ENCODE results near the gene TNFSF8. TPM values are rescaled to one million over a fixed set of nuclear protein-coding genes. Genes with fewer than 3 reads are reported as not detected.

The TNFSF8 gene
- polyA plus RNA-seq, 1 of the 3 experiments (the other 2 are of a cell fraction), result not detected

GRCh38 chr9:114856215-114856941 is 74.0 kb downstream of the TNFSF8 start:
- H3K9ac ChIP-seq, result peak overlapping the region; percentile 48
- DNase-seq, result no peak
- H4K20me1 ChIP-seq (ENCODE audit: insufficient read depth), result no peaks in the 10 kb centered on the region
- H3K9me2 ChIP-seq, result no peaks in the 10 kb centered on the region
- ChIA-PET POLR2A (no interaction called here), CTCF (interaction anchor here (1.0 to 1.8 kb wide), 3 partner anchors 51 to 175 kb away, joined by 3 to 6 read pairs (median 3); no protein-coding TSS in a partner anchor)
- WGBS (ENCODE audit: low lambda C conversion rate), result 39% methylated on average over 4 of the region's 4 CpGs
- no peak overlapping the region for H3K4me3 ChIP-seq (ENCODE audit: low read depth in 2 of 2, low read length in 1 of 2)
- H3K9me3 ChIP-seq, result no peaks in the 10 kb centered on the region
- H3K4me2 ChIP-seq, result peak overlapping the region; percentile 63
- no peaks in the 10 kb centered on the region for H3K27me3 ChIP-seq (ENCODE audit: insufficient read depth)
- peak overlapping the region; percentile 62 to 92; a peak in 3 of 4 replicates for H3K27ac ChIP-seq (ENCODE audit: low read depth in 2 of 2, low read length in 1 of 2)
- peaks cover 0 to 18% of the 10 kb centered on the region in 2 experiments; a peak in 3 of 4 replicates for H3K4me1 ChIP-seq (ENCODE audit: control insufficient read depth in 1 of 2, insufficient read depth in 2 of 2, low read depth in 1 of 2, low read length in 1 of 2)
- no peaks in the 10 kb centered on the region for H3K79me2 ChIP-seq (ENCODE audit: insufficient read depth)
- no peak overlapping the region for H2AFZ ChIP-seq (ENCODE audit: low read depth)
- no peaks in the 10 kb centered on the region for H3K36me3 ChIP-seq (replicated peaks in 1 of 2; ENCODE audit: control insufficient read depth in 1 of 2, insufficient read depth in 2 of 2, low read length in 1 of 2)
- peaks cover 15% of the 10 kb centered on the region for H3F3A ChIP-seq (replicated peaks; ENCODE audit: insufficient read depth)
- no peak for TF ChIP-seq ELF1 (IDR thresholded peaks at IDR 0.05)
- no peak for TF ChIP-seq IRF3 (IDR thresholded peaks at IDR 0.05; ENCODE audit: low read depth, low read length)
- no peak for TF ChIP-seq RFX5 (IDR thresholded peaks at IDR 0.05; ENCODE audit: low read length)
- TF ChIP-seq FOXM1 (IDR thresholded peaks at IDR 0.05; ENCODE audit: low read depth), result 0 out of 2 replicates have a peak, but pooled peaks have one; percentile 13
- TF ChIP-seq EZH2phosphoT487 (IDR thresholded peaks at IDR 0.05; ENCODE audit: borderline replicate concordance, low read depth), result no peak
- no peak for TF ChIP-seq SMC3 (IDR thresholded peaks at IDR 0.05; ENCODE audit: low read depth, low read length)
- peak; percentile 91 for TF ChIP-seq JUND (IDR thresholded peaks at IDR 0.05)
- no peak for TF ChIP-seq NRF1 (IDR thresholded peaks at IDR 0.05; ENCODE audit: low read depth, low read length)
- peak; percentile 95 for TF ChIP-seq PBX3 (IDR thresholded peaks at IDR 0.05)
- TF ChIP-seq CHD2 (IDR thresholded peaks at IDR 0.05; ENCODE audit: low read length, partially characterized antibody), result no peak
- TF ChIP-seq, protein P1, sequence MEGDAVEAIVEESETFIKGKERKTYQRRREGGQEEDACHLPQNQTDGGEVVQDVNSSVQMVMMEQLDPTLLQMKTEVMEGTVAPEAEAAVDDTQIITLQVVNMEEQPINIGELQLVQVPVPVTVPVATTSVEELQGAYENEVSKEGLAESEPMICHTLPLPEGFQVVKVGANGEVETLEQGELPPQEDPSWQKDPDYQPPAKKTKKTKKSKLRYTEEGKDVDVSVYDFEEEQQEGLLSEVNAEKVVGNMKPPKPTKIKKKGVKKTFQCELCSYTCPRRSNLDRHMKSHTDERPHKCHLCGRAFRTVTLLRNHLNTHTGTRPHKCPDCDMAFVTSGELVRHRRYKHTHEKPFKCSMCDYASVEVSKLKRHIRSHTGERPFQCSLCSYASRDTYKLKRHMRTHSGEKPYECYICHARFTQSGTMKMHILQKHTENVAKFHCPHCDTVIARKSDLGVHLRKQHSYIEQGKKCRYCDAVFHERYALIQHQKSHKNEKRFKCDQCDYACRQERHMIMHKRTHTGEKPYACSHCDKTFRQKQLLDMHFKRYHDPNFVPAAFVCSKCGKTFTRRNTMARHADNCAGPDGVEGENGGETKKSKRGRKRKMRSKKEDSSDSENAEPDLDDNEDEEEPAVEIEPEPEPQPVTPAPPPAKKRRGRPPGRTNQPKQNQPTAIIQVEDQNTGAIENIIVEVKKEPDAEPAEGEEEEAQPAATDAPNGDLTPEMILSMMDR (IDR thresholded peaks at IDR 0.05), result no peak
- peak; percentile 76; the same call in 1 of the 2 replicates for TF ChIP-seq TEAD4 (IDR thresholded peaks at IDR 0.05; ENCODE audit: borderline replicate concordance, insufficient read depth)
- TF ChIP-seq RXRA (IDR thresholded peaks at IDR 0.05; ENCODE audit: borderline replicate concordance, low read depth), result peak; percentile 38; the same call in 1 of the 2 replicates
- no peak for TF ChIP-seq MXI1 (IDR thresholded peaks at IDR 0.05; ENCODE audit: low read depth, low read length)
- TF ChIP-seq RCOR1 (IDR thresholded peaks at IDR 0.05; ENCODE audit: low read length), result no peak
- TF ChIP-seq, protein P2, sequence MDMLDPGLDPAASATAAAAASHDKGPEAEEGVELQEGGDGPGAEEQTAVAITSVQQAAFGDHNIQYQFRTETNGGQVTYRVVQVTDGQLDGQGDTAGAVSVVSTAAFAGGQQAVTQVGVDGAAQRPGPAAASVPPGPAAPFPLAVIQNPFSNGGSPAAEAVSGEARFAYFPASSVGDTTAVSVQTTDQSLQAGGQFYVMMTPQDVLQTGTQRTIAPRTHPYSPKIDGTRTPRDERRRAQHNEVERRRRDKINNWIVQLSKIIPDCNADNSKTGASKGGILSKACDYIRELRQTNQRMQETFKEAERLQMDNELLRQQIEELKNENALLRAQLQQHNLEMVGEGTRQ (IDR thresholded peaks at IDR 0.05; ENCODE audit: borderline replicate concordance, low read depth, low read length), result no peak
- TF ChIP-seq, protein P3, sequence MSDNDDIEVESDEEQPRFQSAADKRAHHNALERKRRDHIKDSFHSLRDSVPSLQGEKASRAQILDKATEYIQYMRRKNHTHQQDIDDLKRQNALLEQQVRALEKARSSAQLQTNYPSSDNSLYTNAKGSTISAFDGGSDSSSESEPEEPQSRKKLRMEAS (IDR thresholded peaks at IDR 0.05; ENCODE audit: low read depth), result 0 out of 2 replicates have a peak, but pooled peaks have one; percentile 24
- TF ChIP-seq RAD21 (IDR thresholded peaks at IDR 0.05; ENCODE audit: low read length), result no peak
- peak; percentile 28 to 84; a peak in 2 of 4 replicates for TF ChIP-seq EP300 (IDR thresholded peaks at IDR 0.05; ENCODE audit: borderline replicate concordance in 1 of 2, low read depth in 1 of 2, low read length in 1 of 2)
- TF ChIP-seq NFIC (IDR thresholded peaks at IDR 0.05; ENCODE audit: borderline replicate concordance), result peak; percentile 85
- TF ChIP-seq MEF2A (IDR thresholded peaks at IDR 0.05; ENCODE audit: borderline replicate concordance, low read depth), result peak; percentile 40; the same call in 1 of the 2 replicates
- TF ChIP-seq, protein P4, sequence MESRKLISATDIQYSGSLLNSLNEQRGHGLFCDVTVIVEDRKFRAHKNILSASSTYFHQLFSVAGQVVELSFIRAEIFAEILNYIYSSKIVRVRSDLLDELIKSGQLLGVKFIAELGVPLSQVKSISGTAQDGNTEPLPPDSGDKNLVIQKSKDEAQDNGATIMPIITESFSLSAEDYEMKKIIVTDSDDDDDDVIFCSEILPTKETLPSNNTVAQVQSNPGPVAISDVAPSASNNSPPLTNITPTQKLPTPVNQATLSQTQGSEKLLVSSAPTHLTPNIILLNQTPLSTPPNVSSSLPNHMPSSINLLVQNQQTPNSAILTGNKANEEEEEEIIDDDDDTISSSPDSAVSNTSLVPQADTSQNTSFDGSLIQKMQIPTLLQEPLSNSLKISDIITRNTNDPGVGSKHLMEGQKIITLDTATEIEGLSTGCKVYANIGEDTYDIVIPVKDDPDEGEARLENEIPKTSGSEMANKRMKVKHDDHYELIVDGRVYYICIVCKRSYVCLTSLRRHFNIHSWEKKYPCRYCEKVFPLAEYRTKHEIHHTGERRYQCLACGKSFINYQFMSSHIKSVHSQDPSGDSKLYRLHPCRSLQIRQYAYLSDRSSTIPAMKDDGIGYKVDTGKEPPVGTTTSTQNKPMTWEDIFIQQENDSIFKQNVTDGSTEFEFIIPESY (IDR thresholded peaks at IDR 0.05; ENCODE audit: borderline replicate concordance, low read depth), result no peak
- no peak for TF ChIP-seq YY1 (IDR thresholded peaks at IDR 0.05; ENCODE audit: low read depth)
- no peak for TF ChIP-seq GATA2 (CRISPR knock-in tag; IDR thresholded peaks at IDR 0.05)

Measured in SK-N-SH (cell line).